GM18951 (cell line): ENCODE results near the gene PRKACA.

Experiments used
- POLR2A ChIP-seq: IDR thresholded peaks from 4 replicates; pipeline ENCODE4 v1.6.1; 2011; ENCODE audit warnings: mild to moderate bottlenecking; ENCODE audit not compliant: insufficient read length, insufficient read depth; ENCODE audit errors: extremely low read depth
- in situ Hi-C: fragments of 300-500 bp; cut with MboI; formaldehyde crosslinking; loops from one replicate; pipeline ENCODE4 v1.12.0; 2022; ENCODE audit warnings: low sequenced_read_pairs, mixed read lengths, inconsistent platforms; ENCODE audit not compliant: unreplicated experiment

Gene PRKACA

GRCh38 chr19:14116918-14117578 lies 514 bp downstream of the PRKACA start:
- no peak for TF ChIP-seq POLR2A
- in situ Hi-C loops: no loop called here

- no peak for TF ChIP-seq POLR2A
- in situ Hi-C loops: no loop called here
Measured at GRCh38 chr19:14116525-14116917, 1.0 kb downstream of the PRKACA start.

GRCh38 chr19:14115756-14116155 lies 1.8 kb downstream of the PRKACA start:
- TF ChIP-seq POLR2A: no peak
- in situ Hi-C loops: no loop called here

GRCh38 chr19:14114854-14115253 lies 2.7 kb downstream of the PRKACA start:
- in situ Hi-C loops: no loop called here
- no peak for TF ChIP-seq POLR2A

GRCh38 chr19:14114439-14114838 lies 3.1 kb downstream of the PRKACA start:
- in situ Hi-C loops: no loop called here

GRCh38 chr19:14113762-14114414 lies 3.7 kb downstream of the PRKACA start:
- in situ Hi-C loops: no loop called here
- TF ChIP-seq POLR2A: no peak

More at GRCh38 chr19:14114439-14114838, 3.1 kb downstream of the PRKACA start:
- no peak for TF ChIP-seq POLR2A

GRCh38 chr19:14112809-14113385 lies 4.7 kb downstream of the PRKACA start:
- TF ChIP-seq POLR2A: no peak
- in situ Hi-C loops: no loop called here

- TF ChIP-seq POLR2A: no peak
- in situ Hi-C loops: no loop called here
Measured at GRCh38 chr19:14112051-14112808, 5.3 kb downstream of the PRKACA start.

GRCh38 chr19:14111486-14111885 lies 6.1 kb downstream of the PRKACA start:
- no peak for TF ChIP-seq POLR2A
- in situ Hi-C loops: no loop called here

GRCh38 chr19:14110650-14111049 lies 6.9 kb downstream of the PRKACA start:
- in situ Hi-C loops: no loop called here
- no peak for TF ChIP-seq POLR2A

GRCh38 chr19:14107581-14108461 lies 9.7 kb downstream of the PRKACA start:
- in situ Hi-C loops: no loop called here
- no peak for TF ChIP-seq POLR2A

GRCh38 chr19:14106840-14107239 lies 10.7 kb downstream of the PRKACA start:
- in situ Hi-C loops: no loop called here
- no peak for TF ChIP-seq POLR2A
